ENCODE results near the gene XYLT1. TPM values are rescaled to one million over a fixed set of nuclear protein-coding genes. Genes with fewer than 3 reads are reported as not detected.
A peak's percentile ranks its signal among the peaks of the same experiment; 100 is the strongest.

XYLT1 gene
- total RNA-seq, 1 experiment from 2014 or later: 25.0 TPM

GRCh38 chr16:17409894-17410293 is 60.9 kb downstream of the XYLT1 start (continued):
- TF ChIP-seq, protein P1, sequence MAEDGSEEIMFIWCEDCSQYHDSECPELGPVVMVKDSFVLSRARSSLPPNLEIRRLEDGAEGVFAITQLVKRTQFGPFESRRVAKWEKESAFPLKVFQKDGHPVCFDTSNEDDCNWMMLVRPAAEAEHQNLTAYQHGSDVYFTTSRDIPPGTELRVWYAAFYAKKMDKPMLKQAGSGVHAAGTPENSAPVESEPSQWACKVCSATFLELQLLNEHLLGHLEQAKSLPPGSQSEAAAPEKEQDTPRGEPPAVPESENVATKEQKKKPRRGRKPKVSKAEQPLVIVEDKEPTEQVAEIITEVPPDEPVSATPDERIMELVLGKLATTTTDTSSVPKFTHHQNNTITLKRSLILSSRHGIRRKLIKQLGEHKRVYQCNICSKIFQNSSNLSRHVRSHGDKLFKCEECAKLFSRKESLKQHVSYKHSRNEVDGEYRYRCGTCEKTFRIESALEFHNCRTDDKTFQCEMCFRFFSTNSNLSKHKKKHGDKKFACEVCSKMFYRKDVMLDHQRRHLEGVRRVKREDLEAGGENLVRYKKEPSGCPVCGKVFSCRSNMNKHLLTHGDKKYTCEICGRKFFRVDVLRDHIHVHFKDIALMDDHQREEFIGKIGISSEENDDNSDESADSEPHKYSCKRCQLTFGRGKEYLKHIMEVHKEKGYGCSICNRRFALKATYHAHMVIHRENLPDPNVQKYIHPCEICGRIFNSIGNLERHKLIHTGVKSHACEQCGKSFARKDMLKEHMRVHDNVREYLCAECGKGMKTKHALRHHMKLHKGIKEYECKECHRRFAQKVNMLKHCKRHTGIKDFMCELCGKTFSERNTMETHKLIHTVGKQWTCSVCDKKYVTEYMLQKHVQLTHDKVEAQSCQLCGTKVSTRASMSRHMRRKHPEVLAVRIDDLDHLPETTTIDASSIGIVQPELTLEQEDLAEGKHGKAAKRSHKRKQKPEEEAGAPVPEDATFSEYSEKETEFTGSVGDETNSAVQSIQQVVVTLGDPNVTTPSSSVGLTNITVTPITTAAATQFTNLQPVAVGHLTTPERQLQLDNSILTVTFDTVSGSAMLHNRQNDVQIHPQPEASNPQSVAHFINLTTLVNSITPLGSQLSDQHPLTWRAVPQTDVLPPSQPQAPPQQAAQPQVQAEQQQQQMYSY (CRISPR knock-in tag; IDR thresholded peaks at IDR 0.05): no peak
- no peak for TF ChIP-seq ATF2 (CRISPR knock-in tag; IDR thresholded peaks at IDR 0.05; ENCODE audit: borderline replicate concordance, low read depth)
- TF ChIP-seq, protein P2, sequence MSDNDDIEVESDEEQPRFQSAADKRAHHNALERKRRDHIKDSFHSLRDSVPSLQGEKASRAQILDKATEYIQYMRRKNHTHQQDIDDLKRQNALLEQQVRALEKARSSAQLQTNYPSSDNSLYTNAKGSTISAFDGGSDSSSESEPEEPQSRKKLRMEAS (CRISPR knock-in tag; IDR thresholded peaks at IDR 0.05): no peak
- no peak for TF ChIP-seq RELA (CRISPR knock-in tag; IDR thresholded peaks at IDR 0.05; ENCODE audit: borderline replicate concordance)
- TF ChIP-seq PRRX2 (CRISPR knock-in tag; IDR thresholded peaks at IDR 0.05): no peak
- no peak for TF ChIP-seq FOXJ3 (CRISPR knock-in tag; IDR thresholded peaks at IDR 0.05; ENCODE audit: borderline replicate concordance)
- no peak for TF ChIP-seq FOXK1 (CRISPR knock-in tag; IDR thresholded peaks at IDR 0.05)
- TF ChIP-seq ZNF423 (CRISPR knock-in tag; IDR thresholded peaks at IDR 0.05): no peak
- TF ChIP-seq, protein P3, sequence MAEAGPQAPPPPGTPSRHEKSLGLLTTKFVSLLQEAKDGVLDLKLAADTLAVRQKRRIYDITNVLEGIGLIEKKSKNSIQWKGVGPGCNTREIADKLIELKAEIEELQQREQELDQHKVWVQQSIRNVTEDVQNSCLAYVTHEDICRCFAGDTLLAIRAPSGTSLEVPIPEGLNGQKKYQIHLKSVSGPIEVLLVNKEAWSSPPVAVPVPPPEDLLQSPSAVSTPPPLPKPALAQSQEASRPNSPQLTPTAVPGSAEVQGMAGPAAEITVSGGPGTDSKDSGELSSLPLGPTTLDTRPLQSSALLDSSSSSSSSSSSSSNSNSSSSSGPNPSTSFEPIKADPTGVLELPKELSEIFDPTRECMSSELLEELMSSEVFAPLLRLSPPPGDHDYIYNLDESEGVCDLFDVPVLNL (CRISPR knock-in tag; IDR thresholded peaks at IDR 0.05; ENCODE audit: borderline replicate concordance, low read depth): no peak
- no peak for TF ChIP-seq ZNF671 (CRISPR knock-in tag; IDR thresholded peaks at IDR 0.05)
- no peak for TF ChIP-seq ZNF281 (CRISPR knock-in tag; IDR thresholded peaks at IDR 0.05)
- TF ChIP-seq ZNF317 (CRISPR knock-in tag; IDR thresholded peaks at IDR 0.05; ENCODE audit: borderline replicate concordance, low read depth): no peak
- TF ChIP-seq, protein P4, sequence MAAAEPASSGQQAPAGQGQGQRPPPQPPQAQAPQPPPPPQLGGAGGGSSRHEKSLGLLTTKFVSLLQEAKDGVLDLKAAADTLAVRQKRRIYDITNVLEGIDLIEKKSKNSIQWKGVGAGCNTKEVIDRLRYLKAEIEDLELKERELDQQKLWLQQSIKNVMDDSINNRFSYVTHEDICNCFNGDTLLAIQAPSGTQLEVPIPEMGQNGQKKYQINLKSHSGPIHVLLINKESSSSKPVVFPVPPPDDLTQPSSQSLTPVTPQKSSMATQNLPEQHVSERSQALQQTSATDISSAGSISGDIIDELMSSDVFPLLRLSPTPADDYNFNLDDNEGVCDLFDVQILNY (CRISPR knock-in tag; IDR thresholded peaks at IDR 0.05): no peak
- no peak for TF ChIP-seq JUN (CRISPR knock-in tag; IDR thresholded peaks at IDR 0.05)

DNA sequence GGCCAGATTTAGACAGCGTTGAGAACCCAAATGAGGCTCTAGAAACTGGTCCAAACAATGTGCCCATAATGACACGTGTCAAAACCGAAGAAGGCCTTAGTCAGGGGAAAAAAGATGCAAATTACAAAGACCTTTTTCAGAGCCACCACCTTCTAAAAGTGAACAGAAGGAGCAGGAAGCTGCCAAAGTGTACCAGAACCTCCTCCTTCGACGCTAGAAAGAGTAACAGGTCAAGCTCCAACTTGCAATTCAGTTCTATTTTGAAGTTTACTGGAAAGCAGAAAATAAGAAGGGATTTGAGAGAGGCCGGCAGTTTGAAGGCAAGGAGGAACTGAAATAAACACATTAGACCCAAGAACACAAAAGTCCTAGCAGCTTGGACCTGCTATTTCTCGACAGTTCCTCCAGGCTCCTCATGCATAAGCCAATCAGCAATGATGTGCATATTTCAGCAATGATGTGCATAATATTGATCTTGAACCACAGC is 61.8 kb downstream of the XYLT1 start:
- ATAC-seq (no peak), DNase-seq (ENCODE audit: low spot score) (no peak)
- ChIA-PET POLR2A (no interaction called here), CTCF (no interaction called here)
- H3K27me3 Mint-ChIP-seq (ENCODE audit: low read depth): no peaks in the 10 kb centered on the region
- peaks cover 31% of the 10 kb centered on the region for H3K4me1 Mint-ChIP-seq
- H3K27ac Mint-ChIP-seq: peak overlapping the region; percentile 82
- peaks cover 13% of the 10 kb centered on the region for H3K36me3 Mint-ChIP-seq
- H3K9me3 Mint-ChIP-seq: peaks cover 6% of the 10 kb centered on the region
- H3K4me3 Mint-ChIP-seq: no peak overlapping the region
- TF ChIP-seq ZBTB21 (CRISPR knock-in tag; IDR thresholded peaks at IDR 0.05; ENCODE audit: borderline replicate concordance) (no peak), KAT7 (CRISPR knock-in tag; IDR thresholded peaks at IDR 0.05; ENCODE audit: borderline replicate concordance) (no peak), ATF2 (CRISPR knock-in tag; IDR thresholded peaks at IDR 0.05; ENCODE audit: borderline replicate concordance, low read depth) (no peak), CDX4 (CRISPR knock-in tag; IDR thresholded peaks at IDR 0.05; ENCODE audit: borderline replicate concordance) (no peak), CREM (CRISPR knock-in tag; IDR thresholded peaks at IDR 0.05) (no peak), ZSCAN18 (CRISPR knock-in tag; IDR thresholded peaks at IDR 0.05) (no peak), SOX15 (CRISPR knock-in tag; IDR thresholded peaks at IDR 0.05) (no peak)
- TF ChIP-seq, protein P5, sequence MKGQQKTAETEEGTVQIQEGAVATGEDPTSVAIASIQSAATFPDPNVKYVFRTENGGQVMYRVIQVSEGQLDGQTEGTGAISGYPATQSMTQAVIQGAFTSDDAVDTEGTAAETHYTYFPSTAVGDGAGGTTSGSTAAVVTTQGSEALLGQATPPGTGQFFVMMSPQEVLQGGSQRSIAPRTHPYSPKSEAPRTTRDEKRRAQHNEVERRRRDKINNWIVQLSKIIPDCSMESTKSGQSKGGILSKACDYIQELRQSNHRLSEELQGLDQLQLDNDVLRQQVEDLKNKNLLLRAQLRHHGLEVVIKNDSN (CRISPR knock-in tag; IDR thresholded peaks at IDR 0.05): no peak
